IPS DF 4.7 (cell line): ENCODE data around the gene LYSET.
"Not testable (repeated sequence)": the region's sequence is repeated elsewhere in the genome, so short reads cannot be mapped to it uniquely, and the experiment has no call there.

Source experiments
- DNase-seq: peaks from one replicate; pipeline ENCODE4 v3.0.0-alpha.2; 2013; ENCODE audit warnings: low spot score; ENCODE audit errors: extremely low read depth

Gene LYSET

GRCh38 chr14:93168610-93169009 is 16.5 kb upstream of the LYSET start:
- DNase-seq: not testable (repeated sequence)

GRCh38 chr14:93169619-93170018 is 15.5 kb upstream of the LYSET start:
- not testable (repeated sequence) for DNase-seq

- DNase-seq: not testable (repeated sequence)
Observed at GRCh38 chr14:93170141-93170540, 15.0 kb upstream of the LYSET start.

GRCh38 chr14:93171376-93171775 is 13.7 kb upstream of the LYSET start:
- no peak for DNase-seq

- no peak for DNase-seq
Observed at GRCh38 chr14:93173943-93174395, 11.1 kb upstream of the LYSET start.

GRCh38 chr14:93174731-93175130 is 10.4 kb upstream of the LYSET start:
- not testable (repeated sequence) for DNase-seq

- DNase-seq: no peak
Observed at GRCh38 chr14:93175492-93175891, 9.6 kb upstream of the LYSET start.

GRCh38 chr14:93183596-93184317 is 1.4 kb upstream of the LYSET start:
- no peak for DNase-seq

- DNase-seq: no peak
Observed at GRCh38 chr14:93185349-93185720, 218 bp downstream of the LYSET start.

- DNase-seq: no peak
Observed at GRCh38 chr14:93186466-93186865, 1.3 kb downstream of the LYSET start.

GRCh38 chr14:93186956-93187355 is 1.8 kb downstream of the LYSET start:
- no peak for DNase-seq

GRCh38 chr14:93195316-93195999 is 10.3 kb downstream of the LYSET start:
- DNase-seq: no peak

GRCh38 chr14:93199031-93199430 is 13.9 kb downstream of the LYSET start:
- no peak for DNase-seq

GRCh38 chr14:93200553-93200952 is 15.4 kb downstream of the LYSET start:
- DNase-seq: no peak

- DNase-seq: no peak
Observed at GRCh38 chr14:93201155-93201704, 16.1 kb downstream of the LYSET start.

GRCh38 chr14:93206793-93207467 is 21.8 kb downstream of the LYSET start, which contains the start of the genes GON7 and UBR7:
GON7 (minus strand) TSS chr14:93207065; CDS start chr14:93207037, 28 bp downstream.
UBR7 (plus strand) TSS chr14:93207256; CDS start chr14:93207292, 36 bp downstream.
- DNase-seq: peak; percentile 93

- no peak for DNase-seq
Observed at GRCh38 chr14:93207468-93208308, 22.6 kb downstream of the LYSET start.

- no peak for DNase-seq
Observed at GRCh38 chr14:93212432-93212831, 27.3 kb downstream of the LYSET start.

- no peak for DNase-seq
Observed at GRCh38 chr14:93214598-93214997, 29.5 kb downstream of the LYSET start.

GRCh38 chr14:93219103-93219726 is 34.1 kb downstream of the LYSET start:
- DNase-seq: no peak
